DOHH2 (cell line): ENCODE results near the gene ENTPD3.

Experiments used
- CTCF ChIP-seq: fragments of 200-600 bp; sonication (generic); IDR thresholded peaks from one replicate; pipeline ENCODE4 v1.5.1; 2014; ENCODE audit warnings: antibody characterized with exemption, mild to moderate bottlenecking, low read depth, low read length; ENCODE audit not compliant: poor library complexity, severe bottlenecking
- EZH2phosphoT487 ChIP-seq: fragments of 200-600 bp; sonication (generic); IDR thresholded peaks from 2 replicates; pipeline ENCODE4 v1.6.1; 2017; ENCODE audit warnings: borderline replicate concordance, mild to moderate bottlenecking, antibody characterized with exemption, low read length, moderate library complexity, mixed read lengths

GRCh38 chr3:40465456-40465855 is 78.5 kb downstream of the ENTPD3 start:
- no peak for TF ChIP-seq CTCF
- no peak for TF ChIP-seq EZH2phosphoT487
